Measurements from ENCODE around the gene CS. TPM values are rescaled to one million over a fixed set of nuclear protein-coding genes. Genes with fewer than 3 reads are reported as not detected.

The CS gene
- total RNA-seq, 1 donor from 2014 or later: 302 TPM

DNA sequence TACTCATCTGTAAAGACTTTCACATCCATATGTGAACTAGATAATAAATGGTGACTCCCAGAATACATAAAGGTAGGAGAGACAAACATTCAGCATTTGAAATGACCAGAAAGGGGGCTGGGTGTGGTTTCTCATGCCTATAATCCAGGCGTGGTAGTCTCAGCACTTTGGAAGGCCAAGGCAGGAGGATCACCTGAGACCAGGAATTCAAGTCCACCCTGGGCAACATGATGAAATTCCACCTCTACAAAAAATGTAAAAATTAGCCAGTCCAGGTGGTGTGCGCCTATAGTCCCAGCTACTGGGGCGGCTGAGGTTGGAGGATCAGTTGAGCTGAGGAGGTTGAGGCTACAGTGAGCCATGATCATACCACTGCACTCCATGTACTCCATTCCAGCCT lies 4.1 kb upstream of the CS start:
- H3K9me3 Mint-ChIP-seq: no peaks in the 10 kb centered on the region
- H3K36me3 Mint-ChIP-seq (ENCODE audit: low read depth): peaks cover 5% of the 10 kb centered on the region
- no peak overlapping the region for H3K27ac Mint-ChIP-seq (ENCODE audit: unreplicated experiment)
- DNase-seq (ENCODE audit: low read depth, low spot score): no peak
- no peak overlapping the region for H3K4me3 Mint-ChIP-seq
- TF ChIP-seq, protein P1, sequence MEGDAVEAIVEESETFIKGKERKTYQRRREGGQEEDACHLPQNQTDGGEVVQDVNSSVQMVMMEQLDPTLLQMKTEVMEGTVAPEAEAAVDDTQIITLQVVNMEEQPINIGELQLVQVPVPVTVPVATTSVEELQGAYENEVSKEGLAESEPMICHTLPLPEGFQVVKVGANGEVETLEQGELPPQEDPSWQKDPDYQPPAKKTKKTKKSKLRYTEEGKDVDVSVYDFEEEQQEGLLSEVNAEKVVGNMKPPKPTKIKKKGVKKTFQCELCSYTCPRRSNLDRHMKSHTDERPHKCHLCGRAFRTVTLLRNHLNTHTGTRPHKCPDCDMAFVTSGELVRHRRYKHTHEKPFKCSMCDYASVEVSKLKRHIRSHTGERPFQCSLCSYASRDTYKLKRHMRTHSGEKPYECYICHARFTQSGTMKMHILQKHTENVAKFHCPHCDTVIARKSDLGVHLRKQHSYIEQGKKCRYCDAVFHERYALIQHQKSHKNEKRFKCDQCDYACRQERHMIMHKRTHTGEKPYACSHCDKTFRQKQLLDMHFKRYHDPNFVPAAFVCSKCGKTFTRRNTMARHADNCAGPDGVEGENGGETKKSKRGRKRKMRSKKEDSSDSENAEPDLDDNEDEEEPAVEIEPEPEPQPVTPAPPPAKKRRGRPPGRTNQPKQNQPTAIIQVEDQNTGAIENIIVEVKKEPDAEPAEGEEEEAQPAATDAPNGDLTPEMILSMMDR (conservative IDR thresholded peaks at IDR 0.05): no peak
- H3K4me1 Mint-ChIP-seq: peaks cover 18% of the 10 kb centered on the region
- no peaks in the 10 kb centered on the region for H3K27me3 Mint-ChIP-seq (ENCODE audit: low read depth)

DNA sequence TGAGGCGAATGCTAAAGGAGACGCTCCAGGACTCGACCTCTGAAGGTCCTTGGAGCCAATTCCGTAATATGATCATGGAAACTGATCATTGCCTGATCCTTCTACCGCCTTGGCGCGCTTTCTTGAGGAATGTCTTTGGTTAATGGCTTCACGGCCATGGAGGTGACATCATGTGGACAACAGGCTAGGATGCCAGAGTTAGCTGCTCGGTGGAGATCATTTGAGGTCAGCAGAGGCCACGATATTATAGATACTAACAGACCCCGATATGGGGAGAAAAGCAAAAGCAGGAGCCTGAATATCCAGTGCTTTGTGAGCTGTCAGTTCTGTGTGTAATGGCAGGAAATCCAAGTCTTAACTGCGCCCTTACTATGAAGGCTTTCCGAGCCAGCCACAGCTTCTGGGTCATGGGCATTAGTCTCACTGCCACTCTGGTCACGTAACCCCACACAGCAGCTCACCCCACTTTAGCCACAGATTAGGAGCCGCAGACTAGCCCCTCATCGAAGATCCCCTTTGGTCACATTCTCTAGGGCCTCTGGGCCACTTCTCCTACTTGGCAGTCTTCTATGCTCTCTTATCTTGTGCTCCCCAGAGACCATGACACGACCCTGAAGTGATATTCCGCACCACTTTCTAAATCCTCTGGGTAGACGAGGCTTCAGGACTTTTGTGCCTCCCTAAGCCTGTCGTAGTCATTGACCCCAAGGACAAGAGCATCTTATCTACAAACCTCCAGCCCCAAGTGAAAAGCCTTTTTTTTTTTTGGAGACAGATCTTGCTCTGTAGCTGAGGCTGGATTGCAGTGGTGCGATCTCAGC lies 724 bp upstream of the CS start:
- TF ChIP-seq, protein P1 (conservative IDR thresholded peaks at IDR 0.05): no peak
- no peaks in the 10 kb centered on the region for H3K9me3 Mint-ChIP-seq
- peaks cover 38% of the 10 kb centered on the region for H3K4me1 Mint-ChIP-seq
- no peaks in the 10 kb centered on the region for H3K27me3 Mint-ChIP-seq (ENCODE audit: low read depth)
- peak overlapping the region; percentile 90 for H3K27ac Mint-ChIP-seq (ENCODE audit: unreplicated experiment)
- H3K36me3 Mint-ChIP-seq (ENCODE audit: low read depth): peaks cover 5% of the 10 kb centered on the region
- no peak for DNase-seq (ENCODE audit: low read depth, low spot score)
- peak overlapping the region; percentile 97 for H3K4me3 Mint-ChIP-seq

DNA sequence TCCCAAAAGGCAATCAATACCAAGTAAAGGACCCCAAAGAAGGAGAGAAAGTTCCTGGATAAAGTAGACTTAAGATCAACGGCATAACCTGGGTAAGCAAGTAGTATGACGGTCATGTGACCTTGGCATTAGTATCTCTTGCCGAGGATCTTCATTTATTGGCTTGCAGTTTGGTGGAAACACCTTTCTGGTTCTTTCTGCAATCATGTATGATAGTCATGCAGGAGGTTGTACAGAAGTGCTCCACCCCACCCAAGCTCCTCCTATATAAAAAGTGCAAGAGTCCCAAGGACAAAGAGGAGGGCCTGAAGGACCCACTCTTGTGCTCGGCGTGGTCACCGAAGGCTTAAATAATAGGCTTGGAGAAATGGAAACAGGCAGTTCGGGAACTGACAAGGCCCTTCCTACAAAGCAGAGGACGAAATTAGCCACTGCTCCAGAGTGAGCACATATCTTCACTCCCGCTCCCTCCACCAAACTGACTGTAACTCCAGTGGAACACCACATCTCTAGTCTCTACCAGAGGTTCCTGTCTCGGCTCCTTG lies 750 bp downstream of the CS start:
- H3K4me3 Mint-ChIP-seq: peak overlapping the region; percentile 97
- no peak for DNase-seq (ENCODE audit: low read depth, low spot score)
- no peaks in the 10 kb centered on the region for H3K36me3 Mint-ChIP-seq (ENCODE audit: low read depth)
- H3K27me3 Mint-ChIP-seq (ENCODE audit: low read depth): no peaks in the 10 kb centered on the region
- peak overlapping the region; percentile 93 for H3K27ac Mint-ChIP-seq (ENCODE audit: unreplicated experiment)
- TF ChIP-seq, protein P1 (conservative IDR thresholded peaks at IDR 0.05): no peak
- no peaks in the 10 kb centered on the region for H3K9me3 Mint-ChIP-seq
- H3K4me1 Mint-ChIP-seq: peaks cover 38% of the 10 kb centered on the region

DNA sequence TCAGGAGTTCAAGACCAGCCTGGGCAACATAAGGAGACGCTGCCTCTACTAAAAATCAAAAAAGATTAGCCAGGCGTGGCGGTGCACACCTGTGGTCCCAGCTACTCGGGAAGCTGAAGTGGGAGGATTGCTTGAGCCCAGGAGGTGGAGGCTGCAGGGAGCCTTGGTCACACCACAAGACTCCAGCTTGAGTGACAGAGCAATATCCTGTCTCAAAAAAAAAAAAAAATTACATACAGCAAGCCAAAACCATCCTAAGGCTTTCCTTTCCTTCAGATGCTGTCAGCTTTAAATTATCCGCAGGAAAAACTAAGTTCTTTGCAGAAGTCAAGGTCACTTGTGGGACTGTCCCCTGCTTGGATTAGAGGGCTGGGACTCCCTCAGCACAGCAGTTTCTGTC lies 1.3 kb downstream of the CS start:
- H3K9me3 Mint-ChIP-seq: no peaks in the 10 kb centered on the region
- H3K4me3 Mint-ChIP-seq: peak overlapping the region; percentile 97
- H3K36me3 Mint-ChIP-seq (ENCODE audit: low read depth): no peaks in the 10 kb centered on the region
- no peak overlapping the region for H3K27ac Mint-ChIP-seq (ENCODE audit: unreplicated experiment)
- no peak for DNase-seq (ENCODE audit: low read depth, low spot score)
- TF ChIP-seq, protein P1 (conservative IDR thresholded peaks at IDR 0.05): no peak
- peaks cover 38% of the 10 kb centered on the region for H3K4me1 Mint-ChIP-seq
- H3K27me3 Mint-ChIP-seq (ENCODE audit: low read depth): no peaks in the 10 kb centered on the region

DNA sequence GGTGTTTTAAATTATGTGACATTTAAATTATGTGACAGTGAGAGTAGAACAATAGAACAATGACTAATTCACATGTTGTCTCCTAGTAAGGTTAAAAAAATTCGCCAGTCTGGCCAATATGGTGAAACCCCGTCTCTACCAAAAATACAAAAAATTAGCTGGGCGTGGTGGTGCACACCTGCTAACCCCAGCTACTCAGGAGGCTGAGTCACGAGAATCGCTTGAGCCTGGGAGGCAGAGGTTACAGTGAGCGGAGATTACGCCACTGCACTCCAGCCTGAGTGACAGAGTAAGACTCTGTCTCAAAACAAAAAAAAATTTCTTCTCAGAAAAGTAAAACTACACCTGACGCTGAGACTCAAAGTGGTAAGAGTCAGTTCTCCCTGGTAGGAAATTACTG lies 2.7 kb downstream of the CS start:
- DNase-seq (ENCODE audit: low read depth, low spot score): no peak
- no peak overlapping the region for H3K27ac Mint-ChIP-seq (ENCODE audit: unreplicated experiment)
- H3K27me3 Mint-ChIP-seq (ENCODE audit: low read depth): no peaks in the 10 kb centered on the region
- no peaks in the 10 kb centered on the region for H3K36me3 Mint-ChIP-seq (ENCODE audit: low read depth)
- no peaks in the 10 kb centered on the region for H3K9me3 Mint-ChIP-seq
- H3K4me3 Mint-ChIP-seq: peak overlapping the region; percentile 97
- TF ChIP-seq, protein P1 (conservative IDR thresholded peaks at IDR 0.05): no peak
- H3K4me1 Mint-ChIP-seq: peaks cover 42% of the 10 kb centered on the region

Measured in neural crest cell (in vitro differentiated cells).